Glomerular visceral epithelial cell (primary cell): ENCODE data around the gene ADAP1.

Source experiments
- DNase-seq: peaks from one replicate; pipeline ENCODE4 v3.0.0-alpha.2; 2016; ENCODE audit errors: extremely low spot score

The ADAP1 gene

GRCh38 chr7:863106-863505, 91.4 kb downstream of the ADAP1 start:
- no peak for DNase-seq

GRCh38 chr7:862157-862556, 92.3 kb downstream of the ADAP1 start:
- no peak for DNase-seq

- DNase-seq = no peak
Observed at GRCh38 chr7:861222-861621, 93.3 kb downstream of the ADAP1 start.

- no peak for DNase-seq
Observed at GRCh38 chr7:860149-860548, 94.3 kb downstream of the ADAP1 start.

GRCh38 chr7:859359-860030, 95.0 kb downstream of the ADAP1 start:
- no peak for DNase-seq

- DNase-seq = no peak
Observed at GRCh38 chr7:857661-858060, 96.8 kb downstream of the ADAP1 start.

GRCh38 chr7:856444-857095, 97.9 kb downstream of the ADAP1 start:
- DNase-seq = no peak

- DNase-seq = no peak
Observed at GRCh38 chr7:855686-856369, 98.7 kb downstream of the ADAP1 start.

- no peak for DNase-seq
Observed at GRCh38 chr7:854118-854775, 100.2 kb downstream of the ADAP1 start.

- DNase-seq = no peak
Observed at GRCh38 chr7:853366-854117, 100.9 kb downstream of the ADAP1 start.

GRCh38 chr7:851204-851603, 103.3 kb downstream of the ADAP1 start:
- DNase-seq = no peak

- no peak for DNase-seq
Observed at GRCh38 chr7:849781-850180, 104.7 kb downstream of the ADAP1 start.

GRCh38 chr7:849145-849544, 105.3 kb downstream of the ADAP1 start:
- DNase-seq = no peak
